Natural killer cell treated with Interleukin-12 subunit alpha and Interleukin-12 subunit beta and Interleukin-15 and Interleukin-18, amount 100 ng/mL, for 72 hours (primary cell): Measurements from ENCODE around the gene KCNH1. TPM values are rescaled to one million over a fixed set of nuclear protein-coding genes. Genes with fewer than 3 reads are reported as not detected.

Experiments used
- ATAC-seq, 2 donors: fragments of 150-1000 bp; cut with Tn5 transposase in 1 of 2; sonication (Bioruptor Pico), chemical (Tn5 transposase) in 1 of 2; 2 replicates each; pipeline ENCODE4 v1.10.0; 2021
- DNase-seq: peaks from one replicate; pipeline ENCODE4 v3.0.0; 2022; ENCODE audit warnings: low spot score
- H3K27ac Mint-ChIP-seq, 2 donors: 1 replicate in 1 of 2; 2 replicates in 1 of 2; pipeline ENCODE4 v1.8.0; 2022; ENCODE audit warnings: mixed read lengths in 2 of 2, mild to moderate bottlenecking in 1 of 2, moderate library complexity in 1 of 2
- H3K27me3 Mint-ChIP-seq, 2 donors: 1 replicate in 1 of 2; 2 replicates in 1 of 2; pipeline ENCODE4 v1.8.0; 2022; ENCODE audit warnings: mixed read lengths in 2 of 2
- H3K36me3 Mint-ChIP-seq: one replicate; pipeline ENCODE4 v1.8.0; 2022; ENCODE audit warnings: mixed read lengths
- H3K4me1 Mint-ChIP-seq, 2 donors: 1 replicate in 1 of 2; 2 replicates in 1 of 2; pipeline ENCODE4 v1.8.0; 2022; ENCODE audit warnings: low read depth in 2 of 2, mixed read lengths in 2 of 2, mild to moderate bottlenecking in 1 of 2
- H3K4me3 Mint-ChIP-seq: one replicate; pipeline ENCODE4 v1.8.0; 2022; ENCODE audit warnings: mixed read lengths
- H3K9me3 Mint-ChIP-seq: 2 replicates; pipeline ENCODE4 v1.8.0; 2022; ENCODE audit warnings: mixed read lengths
- total RNA-seq, 2 donors: library from RNA; stranded (reverse); gene quantifications; one replicate each; pipeline ENCODE4 v1.2.3, GENCODE V29; 2022

The KCNH1 gene
- total RNA-seq, 2 donors from 2014 or later: not detected

GRCh38 chr1:210770396-210770984, 363.5 kb downstream of the KCNH1 start:
- no peaks in the 10 kb centered on the region for H3K4me1 Mint-ChIP-seq
- H3K36me3 Mint-ChIP-seq: no peaks in the 10 kb centered on the region
- H3K9me3 Mint-ChIP-seq: no peaks in the 10 kb centered on the region
- ATAC-seq (no peak), DNase-seq (no peak)
- no peak overlapping the region for H3K4me3 Mint-ChIP-seq
- peaks cover 12% of the 10 kb centered on the region in 2 donors for H3K27me3 Mint-ChIP-seq
- H3K27ac Mint-ChIP-seq: no peak overlapping the region

- DNase-seq (no peak), ATAC-seq (no peak)
- H3K4me3 Mint-ChIP-seq: no peak overlapping the region
- H3K27me3 Mint-ChIP-seq: peaks cover 8 to 12% of the 10 kb centered on the region in 2 donors
- H3K36me3 Mint-ChIP-seq: no peaks in the 10 kb centered on the region
- H3K4me1 Mint-ChIP-seq: no peaks in the 10 kb centered on the region
- no peaks in the 10 kb centered on the region for H3K9me3 Mint-ChIP-seq
- H3K27ac Mint-ChIP-seq: no peak overlapping the region
Measured at GRCh38 chr1:210769473-210769872, 364.5 kb downstream of the KCNH1 start.

- Mint-ChIP-seq H3K9me3 (peaks cover 4% of the 10 kb centered on the region), H3K27ac (no peak overlapping the region), H3K36me3 (no peaks in the 10 kb centered on the region), H3K4me1 (no peaks in the 10 kb centered on the region), H3K4me3 (no peak overlapping the region), H3K27me3 (peaks cover 0 to 4% of the 10 kb centered on the region in 2 donors)
- no peak for DNase-seq
- ATAC-seq: no peak
Measured at GRCh38 chr1:210764536-210764935, 369.4 kb downstream of the KCNH1 start.

GRCh38 chr1:210758761-210759160, 375.2 kb downstream of the KCNH1 start:
- ATAC-seq: no peak
- H3K9me3 Mint-ChIP-seq: peaks cover 4% of the 10 kb centered on the region
- no peak overlapping the region for H3K4me3 Mint-ChIP-seq
- peaks cover 0 to 5% of the 10 kb centered on the region in 2 donors for H3K27me3 Mint-ChIP-seq
- H3K27ac Mint-ChIP-seq: no peak overlapping the region
- no peaks in the 10 kb centered on the region for H3K36me3 Mint-ChIP-seq
- no peak for DNase-seq
- H3K4me1 Mint-ChIP-seq: no peaks in the 10 kb centered on the region

- Mint-ChIP-seq H3K27ac (no peak overlapping the region), H3K9me3 (peaks cover 4% of the 10 kb centered on the region), H3K27me3 (peaks cover 0 to 5% of the 10 kb centered on the region in 2 donors), H3K4me1 (no peaks in the 10 kb centered on the region), H3K4me3 (no peak overlapping the region), H3K36me3 (no peaks in the 10 kb centered on the region)
- DNase-seq (no peak), ATAC-seq (no peak)
Measured at GRCh38 chr1:210758261-210758660, 375.7 kb downstream of the KCNH1 start.

- no peak for ATAC-seq
- no peak for DNase-seq
- Mint-ChIP-seq H3K4me1 (no peaks in the 10 kb centered on the region), H3K36me3 (no peaks in the 10 kb centered on the region), H3K9me3 (peaks cover 4% of the 10 kb centered on the region), H3K27ac (no peak overlapping the region), H3K4me3 (no peak overlapping the region), H3K27me3 (peaks cover 0 to 5% of the 10 kb centered on the region in 2 donors)
Measured at GRCh38 chr1:210757677-210758076, 376.3 kb downstream of the KCNH1 start.

- Mint-ChIP-seq H3K27ac (no peak overlapping the region), H3K27me3 (peaks cover 5 to 6% of the 10 kb centered on the region in 2 donors), H3K36me3 (no peaks in the 10 kb centered on the region), H3K9me3 (no peaks in the 10 kb centered on the region), H3K4me3 (no peak overlapping the region), H3K4me1 (no peaks in the 10 kb centered on the region)
- DNase-seq (no peak), ATAC-seq (no peak)
Measured at GRCh38 chr1:210755991-210756659, 377.8 kb downstream of the KCNH1 start.

GRCh38 chr1:210754878-210755665, 378.9 kb downstream of the KCNH1 start:
- Mint-ChIP-seq H3K4me1 (no peaks in the 10 kb centered on the region), H3K9me3 (no peaks in the 10 kb centered on the region)

GRCh38 chr1:210751911-210752310, 382.0 kb downstream of the KCNH1 start:
- DNase-seq: no peak
- Mint-ChIP-seq H3K27ac (no peak overlapping the region), H3K4me1 (no peaks in the 10 kb centered on the region), H3K36me3 (no peaks in the 10 kb centered on the region), H3K27me3 (peaks cover 7 to 23% of the 10 kb centered on the region in 2 donors), H3K4me3 (no peak overlapping the region), H3K9me3 (no peaks in the 10 kb centered on the region)
- ATAC-seq: no peak

More at GRCh38 chr1:210754878-210755665, 378.9 kb downstream of the KCNH1 start:
- Mint-ChIP-seq H3K27me3 (peaks cover 9 to 11% of the 10 kb centered on the region in 2 donors), H3K4me3 (no peak overlapping the region), H3K27ac (no peak overlapping the region), H3K36me3 (no peaks in the 10 kb centered on the region)
- DNase-seq (no peak), ATAC-seq (no peak)

GRCh38 chr1:210750468-210750867, 383.5 kb downstream of the KCNH1 start:
- peaks cover 4 to 23% of the 10 kb centered on the region in 2 donors for H3K27me3 Mint-ChIP-seq
- H3K9me3 Mint-ChIP-seq: no peaks in the 10 kb centered on the region
- ATAC-seq (no peak), DNase-seq (no peak)
- no peak overlapping the region for H3K27ac Mint-ChIP-seq
- H3K36me3 Mint-ChIP-seq: no peaks in the 10 kb centered on the region
- no peak overlapping the region for H3K4me3 Mint-ChIP-seq
- H3K4me1 Mint-ChIP-seq: no peaks in the 10 kb centered on the region

GRCh38 chr1:210748796-210749195, 385.2 kb downstream of the KCNH1 start:
- H3K4me3 Mint-ChIP-seq: no peak overlapping the region
- H3K27me3 Mint-ChIP-seq: peaks cover 4 to 23% of the 10 kb centered on the region in 2 donors
- ATAC-seq (no peak), DNase-seq (no peak)
- no peaks in the 10 kb centered on the region for H3K9me3 Mint-ChIP-seq
- H3K36me3 Mint-ChIP-seq: no peaks in the 10 kb centered on the region
- no peak overlapping the region for H3K27ac Mint-ChIP-seq
- H3K4me1 Mint-ChIP-seq: no peaks in the 10 kb centered on the region

- H3K9me3 Mint-ChIP-seq: no peaks in the 10 kb centered on the region
- ATAC-seq: no peak
- no peaks in the 10 kb centered on the region for H3K36me3 Mint-ChIP-seq
Measured at GRCh38 chr1:210747890-210748289, 386.1 kb downstream of the KCNH1 start.

GRCh38 chr1:210747112-210747511, 386.8 kb downstream of the KCNH1 start:
- no peak for ATAC-seq
- no peaks in the 10 kb centered on the region for H3K36me3 Mint-ChIP-seq
- no peak for DNase-seq

More at GRCh38 chr1:210747890-210748289, 386.1 kb downstream of the KCNH1 start:
- Mint-ChIP-seq H3K4me1 (no peaks in the 10 kb centered on the region), H3K27me3 (peaks cover 4 to 25% of the 10 kb centered on the region in 2 donors), H3K27ac (no peak overlapping the region), H3K4me3 (no peak overlapping the region)
- no peak for DNase-seq

More at GRCh38 chr1:210747112-210747511, 386.8 kb downstream of the KCNH1 start:
- H3K9me3 Mint-ChIP-seq: no peaks in the 10 kb centered on the region
- no peak overlapping the region for H3K4me3 Mint-ChIP-seq
- H3K4me1 Mint-ChIP-seq: no peaks in the 10 kb centered on the region
- H3K27ac Mint-ChIP-seq: no peak overlapping the region
- H3K27me3 Mint-ChIP-seq: peaks cover 4 to 30% of the 10 kb centered on the region in 2 donors
